Bladder microvascular endothelial cell (primary cell): ENCODE data around the gene CNKSR2. TPM values are rescaled to one million over a fixed set of nuclear protein-coding genes. Genes with fewer than 3 reads are reported as not detected.

Source experiments
- total RNA-seq: library from RNA; depleted of rRNA; stranded (reverse); fragments of >200 nt; gene quantifications from 2 replicates; pipeline ENCODE4 v1.2.3, GENCODE V29; 2014

The CNKSR2 gene
- total RNA-seq, result 0.06 TPM in 1 of 2 replicates, not detected in the other

DNA sequence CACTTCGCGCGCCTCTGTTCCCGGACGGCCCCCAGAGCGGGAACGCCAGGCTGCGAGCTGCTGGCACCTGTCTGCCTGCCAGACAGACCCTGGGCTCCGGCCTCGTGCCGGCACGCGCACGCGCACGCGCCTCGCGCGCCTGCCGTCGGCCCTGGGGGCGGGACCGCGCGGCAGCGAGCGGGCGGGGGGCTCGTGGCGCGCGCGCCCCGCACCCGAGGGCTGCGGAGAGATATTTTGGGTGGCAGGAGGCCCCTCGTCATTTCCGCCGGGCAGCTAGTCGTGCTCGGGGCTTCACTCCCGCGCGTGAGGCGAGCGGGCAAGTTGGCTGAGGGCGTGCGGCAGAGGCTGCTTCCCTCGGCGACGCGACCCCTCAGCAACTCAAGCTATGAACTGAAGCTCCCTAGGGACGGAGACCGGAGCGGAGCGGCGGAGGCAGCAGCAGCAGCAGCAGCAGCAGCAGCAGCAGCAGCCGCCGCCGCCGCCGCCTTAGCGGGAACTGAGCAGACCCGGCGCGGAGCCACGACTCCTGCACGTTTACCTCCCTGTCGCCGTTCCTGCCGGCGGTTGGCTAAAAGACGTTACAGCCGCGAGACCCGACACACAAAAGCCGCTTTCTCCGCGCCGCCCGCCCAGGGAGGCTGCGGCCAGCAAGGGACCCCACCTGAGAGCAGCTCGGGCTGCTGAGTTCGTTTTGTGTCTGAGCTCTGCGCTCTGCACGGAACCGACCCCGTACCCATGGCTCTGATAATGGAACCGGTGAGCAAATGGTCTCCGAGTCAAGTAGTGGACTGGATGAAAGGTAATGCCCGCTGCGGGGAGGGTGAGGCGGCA is at the start of gene CNKSR2:
Gene CNKSR2 (plus strand): TSS at position 256 of the 831 bp plus-strand sequence. CDS start 480 bp downstream, at position 736.

DNA sequence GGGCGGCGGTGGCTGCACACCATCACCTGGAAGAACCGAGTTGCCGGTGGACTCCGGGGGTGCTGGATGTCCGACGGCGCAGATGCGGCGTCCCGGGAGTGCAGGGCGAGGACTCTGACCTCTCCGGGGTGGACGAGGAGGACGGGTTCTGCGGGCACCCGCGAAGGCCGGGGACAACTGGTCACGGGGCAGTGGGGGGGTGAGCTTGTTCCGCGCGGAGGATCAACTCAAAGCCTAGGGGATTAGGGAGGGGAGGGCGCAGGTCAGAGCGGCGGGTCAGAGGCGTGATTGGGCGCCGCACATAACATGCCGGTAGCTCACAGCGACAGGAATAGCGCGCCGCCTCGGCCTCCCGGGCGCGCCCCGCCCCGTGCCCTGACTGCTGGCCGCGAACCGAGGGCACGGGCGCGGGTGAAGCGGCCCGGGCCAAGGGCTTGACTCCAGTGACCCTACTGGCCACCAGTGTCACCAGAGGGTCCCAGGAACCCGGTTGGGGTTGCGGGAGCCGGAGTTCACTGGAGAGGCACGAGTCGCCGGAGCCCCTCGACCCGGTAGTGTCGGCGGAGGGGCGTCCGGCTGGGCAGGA is 284.0 kb downstream of the CNKSR2 start, which contains the start of gene KLHL34:
Gene KLHL34 (minus strand): TSS at position 179 of the 586 bp plus-strand sequence. CDS start 542 bp downstream, outside the sequence.

